COLO829 (cell line): ENCODE data around the gene UNC119.
"Not testable (repeated sequence)": the region's sequence is repeated elsewhere in the genome, so short reads cannot be mapped to it uniquely, and the experiment has no call there.

ENCODE experiments used
- DNase-seq: peaks from one replicate; pipeline ENCODE4 v3.0.0; 2012; ENCODE audit warnings: low spot score

The UNC119 gene

DNA sequence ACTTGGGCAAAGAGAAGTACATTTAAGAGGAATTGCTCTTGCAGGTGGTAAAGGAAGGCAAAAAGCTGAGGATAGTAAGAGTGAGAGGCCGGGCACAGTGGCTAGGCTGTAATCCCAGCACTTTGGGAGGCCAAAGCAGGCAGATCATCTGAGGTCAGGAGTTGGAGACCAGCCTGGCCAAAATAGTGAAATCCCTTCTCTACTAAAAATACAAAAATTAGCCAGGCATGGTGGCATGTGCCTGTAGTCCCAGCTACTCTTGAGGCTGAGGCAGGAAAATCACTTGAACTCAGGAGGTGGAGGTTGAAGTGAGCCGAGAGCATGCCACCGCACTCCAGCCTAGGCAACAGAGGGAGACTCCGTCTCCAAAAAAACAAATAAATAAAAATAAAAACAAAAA, 30.1 kb downstream of the UNC119 start:
- DNase-seq, result not testable (repeated sequence)

GRCh38 chr17:28521311-28522085, 30.9 kb downstream of the UNC119 start:
- no peak for DNase-seq

- no peak for DNase-seq
Observed at GRCh38 chr17:28520687-28521086, 31.7 kb downstream of the UNC119 start.

GRCh38 chr17:28519236-28519635, 33.2 kb downstream of the UNC119 start:
- DNase-seq, result no peak

- DNase-seq, result no peak
Observed at GRCh38 chr17:28518578-28518977, 33.8 kb downstream of the UNC119 start.

DNA sequence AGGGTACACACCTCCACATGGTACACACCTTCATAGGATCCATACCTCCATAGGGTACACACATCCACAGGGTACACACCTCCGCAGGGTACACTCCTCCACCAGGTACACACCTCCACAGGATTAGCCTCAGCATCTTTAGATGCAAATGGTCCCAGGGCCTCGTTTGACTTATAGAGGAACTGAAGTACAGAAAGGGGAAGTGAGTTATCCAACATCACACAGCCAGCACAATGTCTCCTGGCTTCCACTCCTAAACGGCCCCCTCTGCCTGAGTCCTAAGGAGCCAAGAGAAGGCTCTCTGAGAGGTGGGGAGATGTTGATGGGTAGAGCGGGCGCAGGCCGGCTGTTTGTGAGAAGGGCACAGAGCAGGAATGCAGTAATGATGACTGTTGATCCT, 34.3 kb downstream of the UNC119 start:
- DNase-seq, result no peak

- no peak for DNase-seq
Observed at GRCh38 chr17:28515518-28515917, 36.9 kb downstream of the UNC119 start.

GRCh38 chr17:28514561-28515002, 37.8 kb downstream of the UNC119 start:
- DNase-seq, result no peak

DNA sequence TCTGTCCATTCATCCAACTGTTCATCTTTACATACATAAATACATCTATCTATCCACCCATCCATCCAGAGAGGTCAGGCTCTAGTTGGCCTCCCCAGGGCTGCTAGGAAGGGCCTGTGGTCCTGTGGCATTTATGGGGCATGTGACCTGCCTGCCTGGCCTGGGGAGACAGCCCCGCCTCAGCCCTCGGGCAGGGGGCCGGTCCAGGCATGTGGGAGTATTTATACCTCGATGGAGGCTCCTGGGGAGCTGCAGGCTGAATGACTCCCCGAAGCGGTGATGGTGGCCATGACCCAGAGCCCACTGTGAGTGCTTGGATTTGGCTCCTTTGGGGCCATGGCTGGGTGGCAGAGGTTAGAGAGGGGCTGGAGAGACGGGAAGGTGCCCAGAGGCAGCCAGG, 38.9 kb downstream of the UNC119 start:
- no peak for DNase-seq

GRCh38 chr17:28511858-28512461, 40.5 kb downstream of the UNC119 start:
- no peak for DNase-seq

DNA sequence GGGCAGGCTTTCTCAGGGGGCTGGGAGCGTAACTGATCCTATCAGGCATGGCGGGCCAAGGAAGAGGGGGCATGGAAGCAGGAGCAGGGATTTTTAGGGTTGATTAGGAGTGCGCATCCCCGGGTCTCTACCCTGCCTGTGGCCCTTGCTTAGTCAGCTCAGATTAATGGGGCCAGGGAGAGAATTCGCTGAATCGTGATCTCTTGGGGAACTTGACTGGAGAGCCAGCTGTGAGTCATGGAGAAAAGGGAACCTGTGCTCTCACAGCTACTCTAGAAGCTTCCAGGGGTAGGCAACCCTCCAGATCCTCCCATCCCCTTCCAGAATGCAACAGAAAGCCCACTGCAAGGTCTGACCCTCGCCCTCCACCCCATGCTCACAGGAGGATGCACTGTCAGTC, 42.6 kb downstream of the UNC119 start:
- no peak for DNase-seq

- DNase-seq, result no peak
Observed at GRCh38 chr17:28508211-28508724, 44.2 kb downstream of the UNC119 start.

GRCh38 chr17:28507567-28508203, 44.7 kb downstream of the UNC119 start:
- no peak for DNase-seq

GRCh38 chr17:28506763-28507487, 45.5 kb downstream of the UNC119 start:
- no peak for DNase-seq

DNA sequence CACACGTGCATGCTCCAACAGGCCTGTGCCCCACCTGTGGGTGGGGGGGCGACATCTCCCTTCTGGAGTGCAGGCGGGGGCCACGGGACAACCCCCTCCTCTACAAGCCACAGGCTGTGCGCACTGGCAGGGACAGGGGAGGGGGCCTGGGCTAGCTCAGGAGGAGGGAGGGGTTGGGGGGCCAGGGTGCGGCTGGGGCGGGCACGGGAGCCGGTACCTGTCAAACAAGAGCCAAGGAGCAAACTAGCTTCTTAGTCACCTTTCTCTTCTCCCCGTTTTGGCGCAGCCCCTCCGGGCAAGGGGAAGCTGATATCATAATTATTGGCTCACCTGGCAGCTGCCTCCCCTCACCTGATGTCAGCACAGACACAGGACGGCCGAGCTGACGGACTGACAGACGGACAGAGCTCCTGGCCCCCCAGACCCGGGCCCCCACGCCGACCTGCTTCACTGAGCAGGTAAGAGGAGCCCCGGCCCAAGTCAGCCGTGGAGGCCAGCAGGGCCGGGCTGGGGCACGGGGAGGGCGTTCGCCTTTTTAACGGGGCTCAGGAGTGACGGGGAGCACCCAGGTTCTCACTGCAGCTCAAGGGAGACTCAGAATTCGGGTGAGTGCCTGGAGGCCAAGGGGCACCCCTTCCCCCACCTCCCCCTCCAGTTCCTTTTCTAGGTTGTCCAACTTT, 46.3 kb downstream of the UNC119 start, which contains the start of gene FOXN1:
Gene FOXN1, plus strand, starts transcription at position 363 of the 680 bp plus-strand sequence. CDS start 17,622 bp downstream, outside the sequence.
- DNase-seq, result no peak

DNA sequence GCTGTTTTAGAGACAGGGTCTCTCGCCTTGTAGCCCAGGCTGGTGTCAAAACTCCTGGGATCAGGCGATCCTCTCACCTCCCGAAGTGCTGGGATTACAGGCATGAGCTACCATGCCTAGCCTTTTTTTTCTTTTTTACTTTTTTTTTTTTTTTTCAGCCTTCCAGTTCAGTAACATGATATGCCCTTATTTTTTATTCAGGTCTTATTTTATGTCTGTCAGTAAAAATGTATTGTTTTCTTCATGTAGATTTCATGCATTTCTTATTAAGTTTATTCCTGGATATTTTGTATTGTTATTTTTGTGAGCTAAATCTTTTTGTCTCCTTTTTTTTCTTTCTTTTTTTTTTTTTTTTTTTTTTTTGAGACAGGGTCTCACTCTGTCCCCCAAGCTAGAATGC, 49.0 kb downstream of the UNC119 start:
- DNase-seq, result no peak

- DNase-seq, result no peak
Observed at GRCh38 chr17:28501421-28502284, 50.8 kb downstream of the UNC119 start.

GRCh38 chr17:28500712-28501379, 51.6 kb downstream of the UNC119 start:
- no peak for DNase-seq

DNA sequence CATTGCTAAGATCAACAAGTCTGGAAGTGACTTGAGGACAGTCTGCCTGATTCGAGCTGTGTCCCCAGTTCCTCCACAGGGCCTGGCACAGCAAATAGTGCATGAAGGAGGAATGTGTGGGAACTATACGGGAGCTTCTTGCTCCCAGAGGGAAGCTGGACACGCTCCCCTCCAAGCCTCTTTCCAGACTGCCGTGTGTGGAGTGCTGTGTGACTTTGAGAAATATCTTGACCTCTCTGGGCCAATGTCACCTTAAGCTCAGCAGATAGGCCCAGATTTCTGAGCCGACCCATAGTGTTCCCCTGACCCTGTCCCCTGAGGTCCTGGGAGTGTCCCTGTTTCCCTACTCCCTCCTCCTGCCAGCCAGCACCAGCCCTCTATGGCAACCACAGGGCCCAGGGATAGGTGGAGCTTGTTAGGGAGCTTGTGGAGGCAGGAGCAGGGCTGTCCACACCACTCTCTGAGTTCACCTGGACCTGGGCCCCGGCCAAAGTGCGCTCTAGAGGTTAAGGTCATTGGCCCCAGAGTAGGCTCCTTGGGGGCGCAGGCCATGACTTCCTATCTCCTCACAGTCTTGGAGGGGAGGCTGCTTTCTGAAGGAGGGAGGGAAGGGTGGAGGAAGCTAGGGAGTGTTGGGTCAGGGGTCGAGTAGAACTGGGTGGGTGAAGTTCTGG, 52.6 kb downstream of the UNC119 start:
- no peak for DNase-seq

GRCh38 chr17:28499364-28499664, 53.1 kb downstream of the UNC119 start:
- DNase-seq, result no peak
